ENCODE data around the gene EGFR. TPM values are rescaled to one million over a fixed set of nuclear protein-coding genes. Genes with fewer than 3 reads are reported as not detected.

The EGFR gene
- total RNA-seq, 1 donor from 2014 or later: 6.1 TPM

DNA sequence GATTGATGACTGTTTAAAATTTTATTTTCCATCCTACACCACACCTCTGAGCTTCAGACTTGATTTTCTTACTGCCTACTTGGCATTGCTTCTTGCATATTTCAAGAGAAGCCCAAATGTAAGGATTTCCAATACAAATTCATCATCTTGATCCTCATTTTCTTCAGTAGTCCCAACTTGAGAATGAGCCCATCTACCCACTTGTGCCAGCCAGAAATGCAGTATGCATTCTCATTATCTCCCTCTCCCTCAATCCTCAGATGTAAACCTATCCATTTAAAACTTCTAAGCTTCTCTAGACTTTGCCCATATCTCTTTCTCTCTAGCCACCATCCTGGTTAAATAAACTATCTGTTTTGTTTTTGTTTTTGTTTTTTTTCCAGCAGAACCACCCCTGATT, 22.4 kb upstream of the EGFR start:
- no peaks in the 10 kb centered on the region for H3K9me3 ChIP-seq (replicated peaks)
- no peaks in the 10 kb centered on the region for H3K36me3 ChIP-seq
- no peak overlapping the region for H3K4me3 ChIP-seq
- no peaks in the 10 kb centered on the region for H3K4me1 ChIP-seq
- no peak overlapping the region for H3K27ac ChIP-seq (replicated peaks)
- peaks cover 4% of the 10 kb centered on the region for H3K27me3 ChIP-seq (ENCODE audit: low read depth)
- DNase-seq: no peak
- intact Hi-C loops (cut with micrococcal nuclease): no loop called here
- TF ChIP-seq, protein P1, sequence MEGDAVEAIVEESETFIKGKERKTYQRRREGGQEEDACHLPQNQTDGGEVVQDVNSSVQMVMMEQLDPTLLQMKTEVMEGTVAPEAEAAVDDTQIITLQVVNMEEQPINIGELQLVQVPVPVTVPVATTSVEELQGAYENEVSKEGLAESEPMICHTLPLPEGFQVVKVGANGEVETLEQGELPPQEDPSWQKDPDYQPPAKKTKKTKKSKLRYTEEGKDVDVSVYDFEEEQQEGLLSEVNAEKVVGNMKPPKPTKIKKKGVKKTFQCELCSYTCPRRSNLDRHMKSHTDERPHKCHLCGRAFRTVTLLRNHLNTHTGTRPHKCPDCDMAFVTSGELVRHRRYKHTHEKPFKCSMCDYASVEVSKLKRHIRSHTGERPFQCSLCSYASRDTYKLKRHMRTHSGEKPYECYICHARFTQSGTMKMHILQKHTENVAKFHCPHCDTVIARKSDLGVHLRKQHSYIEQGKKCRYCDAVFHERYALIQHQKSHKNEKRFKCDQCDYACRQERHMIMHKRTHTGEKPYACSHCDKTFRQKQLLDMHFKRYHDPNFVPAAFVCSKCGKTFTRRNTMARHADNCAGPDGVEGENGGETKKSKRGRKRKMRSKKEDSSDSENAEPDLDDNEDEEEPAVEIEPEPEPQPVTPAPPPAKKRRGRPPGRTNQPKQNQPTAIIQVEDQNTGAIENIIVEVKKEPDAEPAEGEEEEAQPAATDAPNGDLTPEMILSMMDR (IDR thresholded peaks at IDR 0.05; ENCODE audit: borderline replicate concordance): no peak

DNA sequence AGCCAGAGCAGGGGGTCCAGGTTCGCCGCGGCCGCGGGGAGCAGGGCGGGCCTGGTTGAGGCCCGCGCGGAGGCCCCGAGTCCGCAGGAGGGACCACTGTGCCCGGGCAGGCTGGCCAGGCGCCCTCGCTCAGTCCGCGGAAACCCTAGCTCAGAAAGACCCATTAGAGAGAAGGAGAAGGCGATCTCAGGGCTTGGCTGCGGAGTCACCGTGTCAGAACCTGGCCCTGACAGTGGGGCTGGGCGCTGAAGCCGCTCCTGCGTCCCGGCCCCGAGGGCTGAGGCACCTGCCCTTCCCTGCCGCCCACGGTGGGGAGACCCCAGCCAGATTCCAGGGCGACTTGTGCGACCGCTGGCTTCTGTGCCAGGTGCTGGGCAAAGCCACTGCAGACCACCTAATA, 14.2 kb upstream of the EGFR start:
- TF ChIP-seq, protein P1 (IDR thresholded peaks at IDR 0.05; ENCODE audit: borderline replicate concordance): no peak
- no peaks in the 10 kb centered on the region for H3K4me1 ChIP-seq
- intact Hi-C loops (cut with micrococcal nuclease): no loop called here

GRCh38 chr7:55005241-55005851, 13.5 kb upstream of the EGFR start:
- TF ChIP-seq, protein P1 (IDR thresholded peaks at IDR 0.05; ENCODE audit: borderline replicate concordance): no peak
- H3K4me3 ChIP-seq: no peak overlapping the region
- no peak overlapping the region for H3K27ac ChIP-seq (replicated peaks)
- intact Hi-C loops (cut with micrococcal nuclease): no loop called here
- H3K9me3 ChIP-seq (replicated peaks): no peaks in the 10 kb centered on the region
- no peaks in the 10 kb centered on the region for H3K36me3 ChIP-seq
- no peak for DNase-seq
- H3K27me3 ChIP-seq (ENCODE audit: low read depth): peaks cover 70% of the 10 kb centered on the region
- no peaks in the 10 kb centered on the region for H3K4me1 ChIP-seq

More for the DNA sequence above, 14.2 kb upstream of the EGFR start:
- DNase-seq: no peak
- no peaks in the 10 kb centered on the region for H3K9me3 ChIP-seq (replicated peaks)
- peaks cover 70% of the 10 kb centered on the region for H3K27me3 ChIP-seq (ENCODE audit: low read depth)
- no peak overlapping the region for H3K27ac ChIP-seq (replicated peaks)
- no peaks in the 10 kb centered on the region for H3K36me3 ChIP-seq
- H3K4me3 ChIP-seq: no peak overlapping the region

- no peak for DNase-seq
- Histone ChIP-seq H3K4me3 (no peak overlapping the region), H3K27ac (replicated peaks) (no peak overlapping the region), H3K9me3 (replicated peaks) (no peaks in the 10 kb centered on the region), H3K4me1 (no peaks in the 10 kb centered on the region), H3K36me3 (no peaks in the 10 kb centered on the region), H3K27me3 (ENCODE audit: low read depth) (peaks cover 65% of the 10 kb centered on the region)
- TF ChIP-seq, protein P1 (IDR thresholded peaks at IDR 0.05; ENCODE audit: borderline replicate concordance): no peak
- intact Hi-C loops (cut with micrococcal nuclease): no loop called here
Measured at GRCh38 chr7:55006499-55006898, 12.3 kb upstream of the EGFR start.

- DNase-seq: no peak
- no peaks in the 10 kb centered on the region for H3K36me3 ChIP-seq
- peaks cover 43% of the 10 kb centered on the region for H3K27me3 ChIP-seq (ENCODE audit: low read depth)
- intact Hi-C loops (cut with micrococcal nuclease): loop anchor here (10.0 kb wide), 2 partner anchors 169 to 241 kb away; no protein-coding TSS in a partner anchor
- peaks cover 8% of the 10 kb centered on the region for H3K9me3 ChIP-seq (replicated peaks)
- peaks cover 12% of the 10 kb centered on the region for H3K4me1 ChIP-seq
- H3K27ac ChIP-seq (replicated peaks): no peak overlapping the region
- no peak overlapping the region for H3K4me3 ChIP-seq
- TF ChIP-seq, protein P1 (IDR thresholded peaks at IDR 0.05; ENCODE audit: borderline replicate concordance): no peak
Measured at GRCh38 chr7:55013851-55014250, 5.0 kb upstream of the EGFR start.

Measured in left ventricle myocardium inferior (tissue), 1 donor.